ENCODE results near the gene RAI1.
A peak's percentile ranks its signal among the peaks of the same experiment; 100 is the strongest.

Gene RAI1

DNA sequence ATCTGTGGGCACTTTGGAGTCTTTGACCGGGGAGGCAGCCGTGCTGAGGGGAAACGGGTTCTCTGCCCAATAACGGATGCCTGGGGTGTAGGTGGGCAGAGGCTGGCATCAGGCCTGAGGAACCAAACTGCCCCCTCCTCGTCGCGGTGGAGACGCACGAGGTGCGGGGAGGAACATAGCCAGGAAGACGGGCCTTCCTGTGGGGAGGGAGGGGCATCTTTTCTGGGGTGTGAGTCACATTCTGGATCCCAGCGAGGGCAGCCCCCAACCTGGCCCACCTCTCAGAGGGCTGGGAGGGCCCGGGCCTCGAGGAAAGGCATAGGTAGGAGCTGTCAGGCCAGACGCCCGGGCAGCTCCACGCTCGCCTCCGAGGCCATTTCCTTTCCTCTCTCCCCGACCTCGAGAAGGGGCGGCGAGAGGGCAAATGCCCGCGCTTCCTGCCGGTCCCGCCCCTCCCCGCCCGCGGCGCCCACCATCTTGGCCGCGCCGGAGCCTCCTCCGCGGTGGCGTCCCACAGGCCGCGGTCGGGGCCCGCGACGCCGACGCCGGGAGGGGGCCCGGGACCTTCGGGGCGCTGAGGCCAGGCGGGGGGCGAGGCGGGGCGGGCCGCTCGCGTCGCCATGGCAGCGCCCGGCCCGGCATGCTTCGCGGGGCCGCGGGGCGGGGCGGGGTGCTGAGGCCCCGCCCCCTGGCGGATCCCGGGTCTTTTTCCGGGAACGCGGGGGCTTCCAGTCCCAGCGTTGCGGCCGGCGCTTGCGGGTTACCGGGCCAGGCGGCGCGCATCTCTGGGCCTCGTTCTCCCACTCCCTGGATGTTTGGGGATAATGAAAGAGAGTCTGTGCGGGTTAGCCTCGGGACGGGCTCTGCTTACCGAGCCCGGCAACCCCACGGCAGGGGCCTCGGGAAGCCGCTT, 13.2 kb downstream of the RAI1 start:
- peak overlapping the region; percentile 79 for H3K4me3 ChIP-seq (replicated peaks; ENCODE audit: low read depth, low read length)
- TF ChIP-seq, protein P1, sequence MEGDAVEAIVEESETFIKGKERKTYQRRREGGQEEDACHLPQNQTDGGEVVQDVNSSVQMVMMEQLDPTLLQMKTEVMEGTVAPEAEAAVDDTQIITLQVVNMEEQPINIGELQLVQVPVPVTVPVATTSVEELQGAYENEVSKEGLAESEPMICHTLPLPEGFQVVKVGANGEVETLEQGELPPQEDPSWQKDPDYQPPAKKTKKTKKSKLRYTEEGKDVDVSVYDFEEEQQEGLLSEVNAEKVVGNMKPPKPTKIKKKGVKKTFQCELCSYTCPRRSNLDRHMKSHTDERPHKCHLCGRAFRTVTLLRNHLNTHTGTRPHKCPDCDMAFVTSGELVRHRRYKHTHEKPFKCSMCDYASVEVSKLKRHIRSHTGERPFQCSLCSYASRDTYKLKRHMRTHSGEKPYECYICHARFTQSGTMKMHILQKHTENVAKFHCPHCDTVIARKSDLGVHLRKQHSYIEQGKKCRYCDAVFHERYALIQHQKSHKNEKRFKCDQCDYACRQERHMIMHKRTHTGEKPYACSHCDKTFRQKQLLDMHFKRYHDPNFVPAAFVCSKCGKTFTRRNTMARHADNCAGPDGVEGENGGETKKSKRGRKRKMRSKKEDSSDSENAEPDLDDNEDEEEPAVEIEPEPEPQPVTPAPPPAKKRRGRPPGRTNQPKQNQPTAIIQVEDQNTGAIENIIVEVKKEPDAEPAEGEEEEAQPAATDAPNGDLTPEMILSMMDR (IDR thresholded peaks at IDR 0.05; ENCODE audit: insufficient read depth, low read length, poor library complexity, severe bottlenecking): no peak
- DNase-seq (ENCODE audit: extremely low read depth, insufficient read length): peak; percentile 81
- no peaks in the 10 kb centered on the region for H3K36me3 ChIP-seq (ENCODE audit: control insufficient read depth, insufficient read depth, low read length)
- H3K27me3 ChIP-seq (replicated peaks; ENCODE audit: control insufficient read depth, insufficient read depth, low read length): no peaks in the 10 kb centered on the region

DNA sequence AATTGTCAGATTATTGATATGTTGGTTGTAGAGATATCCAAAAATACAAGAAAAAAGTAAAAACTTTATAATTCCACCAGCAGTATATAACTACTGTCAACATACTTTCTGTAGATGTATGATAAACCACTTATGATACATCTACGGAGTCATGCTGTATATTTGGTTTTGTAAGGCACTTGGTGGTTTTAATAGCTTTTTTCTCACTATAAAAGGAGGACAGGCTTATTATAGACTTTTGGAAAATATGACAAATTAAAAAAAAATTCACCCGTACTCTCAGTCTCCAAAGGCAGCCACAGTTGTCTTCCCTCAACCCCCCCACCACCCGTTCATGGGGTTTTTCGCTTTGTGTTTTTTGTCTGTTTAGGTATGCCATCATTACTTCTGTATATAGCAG, 14.8 kb downstream of the RAI1 start:
- H3K36me3 ChIP-seq (ENCODE audit: control insufficient read depth, insufficient read depth, low read length): no peaks in the 10 kb centered on the region
- DNase-seq (ENCODE audit: extremely low read depth, insufficient read length): no peak
- TF ChIP-seq, protein P1 (IDR thresholded peaks at IDR 0.05; ENCODE audit: insufficient read depth, low read length, poor library complexity, severe bottlenecking): no peak
- H3K4me3 ChIP-seq (replicated peaks; ENCODE audit: low read depth, low read length): no peak overlapping the region
- H3K27me3 ChIP-seq (replicated peaks; ENCODE audit: control insufficient read depth, insufficient read depth, low read length): no peaks in the 10 kb centered on the region

DNA sequence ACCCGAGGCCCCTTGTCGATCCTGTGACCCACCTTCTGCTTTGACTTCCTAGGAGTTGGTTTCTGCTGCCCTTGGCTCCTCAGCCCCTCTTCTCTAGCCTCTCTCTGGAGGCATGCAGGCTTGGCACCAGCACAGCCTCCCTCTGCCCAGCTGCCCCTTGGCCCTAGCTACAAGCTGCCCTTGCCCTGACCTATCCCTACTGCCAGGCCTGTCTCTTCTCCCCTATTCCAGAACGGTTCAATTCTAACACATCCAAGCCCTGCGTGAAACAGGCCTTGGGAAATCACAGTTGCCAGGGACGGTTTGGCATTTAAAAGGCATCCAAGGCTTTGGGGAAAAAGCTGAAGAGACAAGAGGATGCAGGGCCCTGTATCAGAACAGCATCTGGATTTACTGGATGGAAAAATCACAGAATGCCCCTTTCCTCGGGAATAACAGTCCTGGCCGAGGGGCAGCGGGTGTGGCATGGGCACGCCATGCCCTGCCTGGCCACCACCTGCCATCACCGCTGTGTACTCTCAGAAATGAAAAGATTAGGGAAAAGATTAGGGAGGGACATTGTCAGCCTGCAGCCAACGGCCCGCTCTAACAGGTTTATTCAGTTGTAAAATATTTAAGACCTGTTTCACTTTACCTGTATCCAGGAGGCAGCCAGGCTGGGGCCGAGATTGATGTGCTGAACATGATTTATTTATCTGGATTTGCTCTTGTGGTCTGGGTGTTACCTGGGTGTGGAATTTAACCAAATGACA, 15.8 kb downstream of the RAI1 start:
- no peak for DNase-seq (ENCODE audit: extremely low read depth, insufficient read length)
- TF ChIP-seq, protein P1 (IDR thresholded peaks at IDR 0.05; ENCODE audit: insufficient read depth, low read length, poor library complexity, severe bottlenecking): no peak
- Histone ChIP-seq H3K36me3 (ENCODE audit: control insufficient read depth, insufficient read depth, low read length) (no peaks in the 10 kb centered on the region), H3K4me3 (replicated peaks; ENCODE audit: low read depth, low read length) (no peak overlapping the region), H3K27me3 (replicated peaks; ENCODE audit: control insufficient read depth, insufficient read depth, low read length) (no peaks in the 10 kb centered on the region)

DNA sequence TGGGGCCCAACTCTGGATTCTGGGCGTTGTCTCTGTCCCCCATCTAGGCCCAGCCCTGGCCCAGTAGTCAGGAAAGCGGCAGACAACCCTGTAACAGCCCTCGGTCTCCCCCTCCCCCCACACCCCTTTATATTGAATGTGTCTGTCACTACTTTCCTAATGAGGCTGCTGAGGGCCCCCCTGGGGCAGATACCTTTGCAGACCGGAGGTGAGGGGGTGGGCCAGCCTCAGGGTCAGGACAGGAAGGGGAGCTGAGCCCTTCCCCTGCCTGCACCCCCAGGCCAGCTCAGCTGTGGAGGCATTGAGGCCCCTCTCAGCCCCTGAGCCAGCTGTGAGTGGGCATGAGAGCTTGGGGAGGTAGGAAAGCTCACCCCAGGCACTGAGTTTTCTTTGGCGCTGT, 17.1 kb downstream of the RAI1 start:
- no peaks in the 10 kb centered on the region for H3K36me3 ChIP-seq (ENCODE audit: control insufficient read depth, insufficient read depth, low read length)
- H3K4me3 ChIP-seq (replicated peaks; ENCODE audit: low read depth, low read length): no peak overlapping the region
- H3K27me3 ChIP-seq (replicated peaks; ENCODE audit: control insufficient read depth, insufficient read depth, low read length): no peaks in the 10 kb centered on the region
- DNase-seq (ENCODE audit: extremely low read depth, insufficient read length): no peak
- TF ChIP-seq, protein P1 (IDR thresholded peaks at IDR 0.05; ENCODE audit: insufficient read depth, low read length, poor library complexity, severe bottlenecking): no peak

DNA sequence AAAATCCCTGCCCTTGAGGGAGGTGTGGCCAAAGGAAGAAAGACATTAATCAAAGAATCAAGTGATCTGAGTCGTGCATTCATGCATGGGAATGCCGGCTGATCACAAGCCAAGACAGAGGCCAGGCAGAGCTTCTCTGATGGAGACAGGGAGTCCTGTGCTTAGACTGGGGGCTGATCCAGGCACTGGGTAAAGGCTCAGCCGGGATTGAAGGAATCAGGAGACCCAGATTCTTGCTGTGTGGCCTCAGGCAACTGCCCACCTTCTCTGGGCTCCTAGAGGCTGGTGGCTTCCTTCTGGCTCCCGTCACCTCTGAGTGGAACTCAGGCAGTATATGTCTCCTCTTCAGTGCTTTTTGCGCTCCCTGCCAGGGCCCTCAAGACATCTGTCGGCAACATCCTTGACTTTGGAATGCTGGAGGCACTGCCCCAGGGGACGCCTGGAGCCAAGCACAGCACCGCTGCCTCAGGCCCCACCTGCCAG, 17.7 kb downstream of the RAI1 start:
- Histone ChIP-seq H3K36me3 (ENCODE audit: control insufficient read depth, insufficient read depth, low read length) (no peaks in the 10 kb centered on the region; the same call in 1 of the 2 replicates), H3K27me3 (replicated peaks; ENCODE audit: control insufficient read depth, insufficient read depth, low read length) (no peaks in the 10 kb centered on the region), H3K4me3 (replicated peaks; ENCODE audit: low read depth, low read length) (no peak overlapping the region)
- DNase-seq (ENCODE audit: extremely low read depth, insufficient read length): no peak
- TF ChIP-seq, protein P1 (IDR thresholded peaks at IDR 0.05; ENCODE audit: insufficient read depth, low read length, poor library complexity, severe bottlenecking): no peak
